K562 (cell line): ENCODE data around the gene SCTR. TPM values are rescaled to one million over a fixed set of nuclear protein-coding genes. Genes with fewer than 3 reads are reported as not detected.

Experiments used
- ATAC-seq: fragments of 200-7000 bp; cut with Tn5 transposase; 3 replicates; pipeline ENCODE4 v1.9.1; 2020; ENCODE audit warnings: moderate library complexity
- BruUV-seq: library from RNA; stranded (reverse); fragments of 400-500 nt; replicated peaks from 2 replicates; lab custom pipeline; 2021; lab: Mats Ljungman, UMichigan
- CTCF ChIA-PET: fragments of 300-600 bp; formaldehyde crosslinking; extraction: SDS; loops from one replicate; lab custom pipeline; 2021; ENCODE audit warnings: low intra/inter-chr PET ratio; lab: Yijun Ruan, JAX
- POLR2A ChIA-PET: fragments of 300-600, 350-650 bp; sonication (Branson Sonifier 250); formaldehyde crosslinking; extraction: SDS; loops from one replicate; lab custom pipeline; 2021; ENCODE audit warnings: antibody characterized with exemption, inconsistent platforms; lab: Yijun Ruan, JAX
- DNase-seq, 4 experiments: peaks; one replicate each; pipeline versions ENCODE4 v3.0.0 to v3.0.0-alpha.2; 2011 to 2018; ENCODE audit warnings: low spot score in 3 of 4, mixed read lengths in 3 of 4; ENCODE audit errors: extremely low read depth in 1 of 4
- FAIRE-seq: peaks from 2 replicates; lab custom pipeline; 2011; peaks lifted over from hg19 to GRCh38; lab: Jason Lieb, UNC
- H2AFZ ChIP-seq: 2 replicates; pipeline ENCODE4 v1.6.0; 2011; ENCODE audit warnings: low read depth, low read length, control low read depth, inconsistent platforms
- H3K27ac ChIP-seq: fragments of 200-600 bp; 3 replicates; pipeline ENCODE4 v1.8.0; 2011; ENCODE audit warnings: low read depth, mild to moderate bottlenecking, control low read depth, inconsistent platforms, low read length, moderate library complexity, mixed read lengths; ENCODE audit errors: extremely low read depth
- H3K27me3 ChIP-seq, 2 experiments: fragments of 300-600 bp in 1 of 2; 2 replicates in 1 of 2; 3 replicates in 1 of 2; pipeline versions ENCODE4 v1.6.0 to v1.8.0; 2011; ENCODE audit warnings: inconsistent platforms in 2 of 2, low read length in 2 of 2, mild to moderate bottlenecking in 1 of 2, mixed read lengths in 1 of 2, moderate library complexity in 1 of 2; ENCODE audit not compliant: control insufficient read depth in 2 of 2, insufficient read depth in 2 of 2
- H3K36me3 ChIP-seq: fragments of 300-600 bp; 3 replicates; pipeline ENCODE4 v1.8.0; 2011; ENCODE audit warnings: mild to moderate bottlenecking, low read length, inconsistent platforms; ENCODE audit not compliant: control insufficient read depth, insufficient read depth
- H3K4me1 ChIP-seq, 2 experiments: fragments of 200-600 bp in 1 of 2; replicated peaks in 1 of 2; 2 replicates in 1 of 2; 3 replicates in 1 of 2; pipeline versions ENCODE4 v1.5.1 to v1.8.0; 2011; ENCODE audit warnings: inconsistent platforms in 2 of 2, low read length in 2 of 2, mild to moderate bottlenecking in 1 of 2, mixed read lengths in 1 of 2, moderate library complexity in 1 of 2; ENCODE audit not compliant: control insufficient read depth in 2 of 2, insufficient read depth in 2 of 2
- H3K4me2 ChIP-seq: 2 replicates; pipeline ENCODE4 v1.6.1; 2011; ENCODE audit warnings: low read length, control low read depth, inconsistent platforms, mixed read lengths; ENCODE audit not compliant: insufficient read depth
- H3K4me3 ChIP-seq: fragments of 200-600 bp; sonication (generic), shearing (Covaris generic); 2 replicates; pipeline ENCODE4 v1.5.1; 2016; ENCODE audit warnings: control low read depth, inconsistent platforms
- H3K79me2 ChIP-seq: fragments of 200-600 bp; 3 replicates; pipeline ENCODE4 v1.8.0; 2011; ENCODE audit warnings: low read length, inconsistent platforms; ENCODE audit not compliant: control insufficient read depth, insufficient read depth
- H3K9ac ChIP-seq, 2 experiments: 2 replicates each; pipeline versions ENCODE4 v1.6.0 to v1.6.1; 2011; ENCODE audit warnings: low read depth in 2 of 2, low read length in 2 of 2, control low read depth in 1 of 2, inconsistent platforms in 1 of 2, mild to moderate bottlenecking in 1 of 2, mixed read lengths in 1 of 2; ENCODE audit not compliant: insufficient read depth in 1 of 2
- H3K9me1 ChIP-seq: one replicate; pipeline ENCODE4 v1.6.0; 2011; ENCODE audit warnings: inconsistent platforms, mild to moderate bottlenecking, low read length, moderate library complexity; ENCODE audit not compliant: control insufficient read depth, insufficient read depth
- H3K9me3 ChIP-seq: replicated peaks from 2 replicates; pipeline ENCODE4 v1.5.1; 2011; ENCODE audit warnings: low read depth, low read length, inconsistent platforms; ENCODE audit not compliant: control insufficient read depth, insufficient read depth
- H4K20me1 ChIP-seq: replicated peaks from 2 replicates; pipeline ENCODE4 v1.6.1; 2011; ENCODE audit warnings: low read length, inconsistent platforms, mixed read lengths; ENCODE audit not compliant: control insufficient read depth, insufficient read depth
- RBM25 ChIP-seq: fragments of 200-400 bp; formaldehyde crosslinking; IDR thresholded peaks from 2 replicates; pipeline ENCODE4 v1.6.1; 2018; ENCODE audit warnings: low read length, low read depth, moderate library complexity; ENCODE audit not compliant: severe bottlenecking
- ZBTB17 ChIP-seq: fragments of 450-650 bp; formaldehyde crosslinking; IDR thresholded peaks from 2 replicates; pipeline ENCODE4 v1.4.0; 2020; ENCODE audit warnings: mild to moderate bottlenecking
- WGBS: fragments of 100-300 bp; shearing (Covaris generic); methylation state at CpG from one replicate; pipeline ENCODE4 v1.1.6; 2016; ENCODE audit warnings: low coverage, mixed read lengths; ENCODE audit not compliant: insufficient coverage; ENCODE audit errors: missing lambda C conversion rate; 5-methylcytosine and 5-hydroxymethylcytosine counted together
- in situ Hi-C: fragments of 300-500 bp; cut with MboI; formaldehyde crosslinking; loops from 4 replicates; pipeline ENCODE4 v1.15.0; 2018; ENCODE audit warnings: inconsistent platforms, mixed read lengths
- intact Hi-C: fragments of 100-400 bp; cut with micrococcal nuclease; formaldehyde crosslinking; loops from 2 replicates; pipeline ENCODE4 v1.14.2; 2022
- polyA plus RNA-seq, 8 experiments: library from polyadenylated mRNA; depleted of rRNA in 4 of 8; stranded (reverse) in 5 of 8; unstranded in 3 of 8; fragments of >200 nt; fragmentation: Nextera tagmentation in 2 of 8; fragmentation: Illumina TruSeq in 1 of 8; extraction: Ambion mirVana in 2 of 8; extraction: Trizol in 1 of 8; gene quantifications; 2 replicates each; pipeline versions ENCODE4 v1.2.1 to v1.2.3, GENCODE V29; 2011 to 2014; ENCODE audit warnings: inconsistent platforms in 1 of 8, missing spikeins in 1 of 8
- total RNA-seq, 7 experiments: library from RNA; depleted of rRNA in 6 of 7; stranded (reverse); fragments of >200 nt in 6 of 7; fragmentation: Illumina TruSeq in 2 of 7; extraction: Trizol in 2 of 7; gene quantifications; 2 replicates each; pipeline versions ENCODE4 v1.2.1 to v1.2.3, GENCODE V29; 2011 to 2021; ENCODE audit warnings: low replicate concordance in 1 of 7

The SCTR gene
- total and polyA plus RNA-seq, 9 of the 15 experiments (the other 6 are each of a cell fraction or from before 2014, with no cell fraction given), result not detected

DNA sequence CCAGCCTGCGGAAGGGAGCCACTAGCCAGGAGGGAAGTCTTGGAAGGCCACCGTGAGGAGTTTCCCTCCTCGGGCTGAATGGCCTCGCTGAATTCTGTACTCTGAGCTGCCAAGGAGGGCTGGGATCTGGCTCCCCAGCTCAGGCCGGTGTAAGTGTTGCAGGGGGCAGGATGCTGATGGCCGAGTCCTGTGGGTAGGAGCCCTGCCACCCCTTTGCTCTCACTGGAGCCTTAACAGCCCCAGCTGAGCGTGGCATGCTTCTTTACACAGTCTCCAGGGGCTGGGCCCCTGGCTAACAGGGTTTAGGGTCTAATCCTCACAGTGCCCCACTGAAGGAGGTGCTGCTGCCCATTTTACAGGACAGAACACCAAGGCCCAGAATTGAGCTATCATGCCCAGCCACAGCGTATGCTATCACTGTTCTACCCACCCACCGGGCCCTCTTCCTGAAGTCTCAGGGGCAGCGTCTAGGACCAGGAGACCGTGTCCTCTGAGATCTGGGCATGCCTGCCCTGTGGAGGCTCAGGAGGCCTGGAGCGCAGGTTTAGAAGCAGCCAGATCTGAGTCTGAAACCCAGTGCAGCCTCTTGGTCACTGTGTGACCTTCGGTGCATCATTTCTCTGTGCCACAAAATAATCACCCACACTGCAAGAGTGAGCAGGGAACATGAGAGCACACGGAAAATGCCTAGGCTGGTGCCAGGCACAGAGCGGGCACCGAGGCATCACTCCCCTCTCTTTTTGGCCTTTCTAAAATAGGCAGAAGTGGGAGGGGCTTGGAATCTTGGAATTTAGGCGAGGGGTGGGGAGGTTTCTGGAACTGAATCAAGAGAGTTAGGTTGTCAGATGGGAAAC lies 49.7 kb downstream of the SCTR start:
- H3K36me3 ChIP-seq, result no peaks in the 10 kb centered on the region
- intact Hi-C loops, result loop anchor here (10.0 kb wide), 1 partner anchor 450 kb away; no protein-coding TSS in a partner anchor
- ATAC-seq (no peak), FAIRE-seq (no peak), DNase-seq (no peak)
- H3K27me3 ChIP-seq, result peaks cover 5 to 52% of the 10 kb centered on the region in 2 experiments; a peak in 4 of 5 replicates
- in situ Hi-C loops, result loop anchor here (5.0 kb wide), 1 partner anchor 162 kb away; no protein-coding TSS in a partner anchor
- no peaks in the 10 kb centered on the region for H3K4me1 ChIP-seq
- H3K4me2 ChIP-seq, result no peak overlapping the region
- no peak overlapping the region for H2AFZ ChIP-seq
- H3K27ac ChIP-seq, result no peak overlapping the region
- H3K9ac ChIP-seq, result no peak overlapping the region; a peak in 1 of 4 replicates
- peak; percentile 14 for TF ChIP-seq RBM25
- TF ChIP-seq ZBTB17 (CRISPR knock-in tag), result no peak
- WGBS, result 8% methylated on average over 17 of the region's 17 CpGs
- CTCF ChIA-PET, result interaction anchor here (1.0 to 4.0 kb wide), 3 partner anchors 66 to 463 kb away, joined by 3 to 56 read pairs (median 8); no protein-coding TSS in a partner anchor
- POLR2A ChIA-PET, result no interaction called here
- H3K9me3 ChIP-seq, result no peaks in the 10 kb centered on the region
- BruUV-seq, result no TSS peak
- no peaks in the 10 kb centered on the region for H3K9me1 ChIP-seq
- no peaks in the 10 kb centered on the region; the same call in 1 of the 2 replicates for H4K20me1 ChIP-seq
- no peaks in the 10 kb centered on the region for H3K79me2 ChIP-seq
- no peak overlapping the region for H3K4me3 ChIP-seq
